HepG2 (cell line): Measurements from ENCODE around the gene NAA38. TPM values are rescaled to one million over a fixed set of nuclear protein-coding genes. Genes with fewer than 3 reads are reported as not detected.

Source experiments
- ADNP ChIP-seq: sonication (generic); formaldehyde crosslinking; IDR thresholded peaks from 2 replicates; pipeline ENCODE4 v1.4.0; 2020; ENCODE audit warnings: missing genetic modification reagents
- E2F5 ChIP-seq: sonication (generic); formaldehyde crosslinking; conservative IDR thresholded peaks from 2 replicates; pipeline ENCODE4 v1.4.0; 2020; ENCODE audit warnings: missing genetic modification reagents
- GABPB1 ChIP-seq: IDR thresholded peaks from 2 replicates; pipeline ENCODE4 v1.6.1; 2016; ENCODE audit warnings: mild to moderate bottlenecking, missing genetic modification reagents, moderate library complexity, missing compliant biosample characterization
- MAFK ChIP-seq, 2 experiments: IDR thresholded peaks in 1 of 2; conservative IDR thresholded peaks in 1 of 2; 2 replicates each; pipeline ENCODE4 v1.6.1; 2011; ENCODE audit warnings: improper control_type of control experiment in 2 of 2, low read length in 2 of 2
- MYC ChIP-seq: sonication (generic); formaldehyde crosslinking; IDR thresholded peaks from 2 replicates; pipeline ENCODE4 v1.9.0; 2021; ENCODE audit warnings: missing genetic modification reagents, borderline replicate concordance
- RFX1 ChIP-seq: fragments of 450-650 bp; IDR thresholded peaks from 2 replicates; pipeline ENCODE4 v1.6.1; 2017
- SAP130 ChIP-seq: IDR thresholded peaks from 2 replicates; pipeline ENCODE4 v1.6.1; 2016; ENCODE audit warnings: low read depth
- U2AF2 ChIP-seq: fragments of 200-400 bp; formaldehyde crosslinking; IDR thresholded peaks from 2 replicates; pipeline ENCODE4 v1.6.1; 2017; ENCODE audit warnings: low read depth, mild to moderate bottlenecking, low read length
- ZBTB40 ChIP-seq, 2 experiments: fragments of 450-650 bp in 1 of 2; sonication (generic) in 1 of 2; formaldehyde crosslinking in 1 of 2; IDR thresholded peaks; 2 replicates each; pipeline versions ENCODE4 v1.6.1 to v1.8.0; 2016 to 2022; ENCODE audit warnings: antibody characterized with exemption in 1 of 2, mild to moderate bottlenecking in 1 of 2, missing genetic modification reagents in 1 of 2
- ZBTB8A ChIP-seq: sonication (generic); formaldehyde crosslinking; IDR thresholded peaks from 2 replicates; pipeline ENCODE4 v1.4.0; 2020; ENCODE audit warnings: mild to moderate bottlenecking, low read depth, missing genetic modification reagents, borderline replicate concordance
- ZNF18 ChIP-seq: sonication (generic); formaldehyde crosslinking; IDR thresholded peaks from 2 replicates; pipeline ENCODE4 v1.8.0; 2022; ENCODE audit warnings: mild to moderate bottlenecking, missing genetic modification reagents; ENCODE audit not compliant: insufficient replicate concordance
- ZNF33B ChIP-seq: sonication (generic); formaldehyde crosslinking; IDR thresholded peaks from 2 replicates; pipeline ENCODE4 v1.5.1; 2020; ENCODE audit warnings: mild to moderate bottlenecking, missing genetic modification reagents
- ZNF432 ChIP-seq: sonication (generic); formaldehyde crosslinking; IDR thresholded peaks from 2 replicates; pipeline ENCODE4 v1.5.0; 2020; ENCODE audit warnings: missing genetic modification reagents, mild to moderate bottlenecking, borderline replicate concordance
- ZNF891 ChIP-seq: sonication (generic); formaldehyde crosslinking; IDR thresholded peaks from 2 replicates; pipeline ENCODE4 v1.5.0; 2020; ENCODE audit warnings: mild to moderate bottlenecking, missing genetic modification reagents
- polyA plus RNA-seq, 8 experiments: library from polyadenylated mRNA; depleted of rRNA in 3 of 8; stranded (reverse) in 7 of 8; unstranded in 1 of 8; fragments of >200 nt; fragmentation: Illumina TruSeq in 4 of 8; extraction: Trizol in 4 of 8; gene quantifications; 2 replicates each; pipeline versions ENCODE4 v1.2.1 to v1.2.3, GENCODE V29; 2011 to 2016; ENCODE audit warnings: low read depth in 4 of 8, missing spikeins in 1 of 8, mixed read lengths in 1 of 8; ENCODE audit not compliant: insufficient read depth in 1 of 8
- total RNA-seq, 5 experiments: library from RNA; depleted of rRNA; stranded (reverse); fragments of >200 nt; fragmentation: Illumina TruSeq; extraction: Trizol; gene quantifications; 2 replicates each; pipeline ENCODE4 v1.2.3, GENCODE V29; 2016; ENCODE audit warnings: low read depth in 1 of 5
- TF ChIP-seq, protein P1 (sequence below): IDR thresholded peaks from 2 replicates; pipeline ENCODE4 v1.6.1; 2016

Gene NAA38
- total and polyA plus RNA-seq, 2 of the 13 experiments (the other 11 are each of a cell fraction or from before 2014, with no cell fraction given): 46.9 to 91.6 TPM

- no peak for TF ChIP-seq ZNF18 (CRISPR knock-in tag)
- no peak for TF ChIP-seq MAFK (conservative IDR thresholded peaks at IDR 0.05 in 1 of 2, IDR thresholded peaks at IDR 0.05 in 1 of 2; ENCODE audit: low read length in 2 of 2)
- no peak for TF ChIP-seq U2AF2
- no peak for TF ChIP-seq ZBTB40 (IDR thresholded peaks at IDR 0.05)
- peak; percentile 37; the same call in 1 of the 2 replicates for TF ChIP-seq ZBTB40 (CRISPR knock-in tag; IDR thresholded peaks at IDR 0.05)
- TF ChIP-seq ZNF33B (CRISPR knock-in tag): no peak
- no peak for TF ChIP-seq ZNF432 (CRISPR knock-in tag)
- no peak; the same call in 1 of the 2 replicates for TF ChIP-seq GABPB1
- no peak for TF ChIP-seq E2F5 (CRISPR knock-in tag)
- TF ChIP-seq, protein P1, sequence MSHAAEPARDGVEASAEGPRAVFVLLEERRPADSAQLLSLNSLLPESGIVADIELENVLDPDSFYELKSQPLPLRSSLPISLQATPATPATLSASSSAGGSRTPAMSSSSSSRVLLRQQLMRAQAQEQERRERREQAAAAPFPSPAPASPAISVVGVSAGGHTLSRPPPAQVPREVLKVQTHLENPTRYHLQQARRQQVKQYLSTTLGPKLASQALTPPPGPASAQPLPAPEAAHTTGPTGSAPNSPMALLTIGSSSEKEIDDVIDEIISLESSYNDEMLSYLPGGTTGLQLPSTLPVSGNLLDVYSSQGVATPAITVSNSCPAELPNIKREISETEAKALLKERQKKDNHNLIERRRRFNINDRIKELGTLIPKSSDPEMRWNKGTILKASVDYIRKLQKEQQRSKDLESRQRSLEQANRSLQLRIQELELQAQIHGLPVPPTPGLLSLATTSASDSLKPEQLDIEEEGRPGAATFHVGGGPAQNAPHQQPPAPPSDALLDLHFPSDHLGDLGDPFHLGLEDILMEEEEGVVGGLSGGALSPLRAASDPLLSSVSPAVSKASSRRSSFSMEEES (CRISPR knock-in tag): no peak; the same call in 1 of the 2 replicates
- TF ChIP-seq RFX1: peak; percentile 26; the same call in 1 of the 2 replicates
- peak; percentile 57; the same call in 1 of the 2 replicates for TF ChIP-seq MYC (CRISPR knock-in tag)
- TF ChIP-seq ADNP: no peak
- no peak for TF ChIP-seq ZBTB8A (CRISPR knock-in tag)
- no peak for TF ChIP-seq ZNF891 (CRISPR knock-in tag)
- TF ChIP-seq SAP130 (CRISPR knock-in tag): peak; percentile 98
Measured at GRCh38 chr17:7857713-7858521, 558 bp upstream of the NAA38 start, which contains the start of gene CYB5D1 (continued).
